ENCODE measurements around the gene RASGRF1. TPM values are rescaled to one million over a fixed set of nuclear protein-coding genes. Genes with fewer than 3 reads are reported as not detected.

RASGRF1 gene
- total and polyA plus RNA-seq, 9 of the 15 experiments (the other 6 are each of a cell fraction or from before 2014, with no cell fraction given) = 0.03 to 0.58 (median 0.06) TPM; not detected in 1

- TF ChIP-seq, protein P1, sequence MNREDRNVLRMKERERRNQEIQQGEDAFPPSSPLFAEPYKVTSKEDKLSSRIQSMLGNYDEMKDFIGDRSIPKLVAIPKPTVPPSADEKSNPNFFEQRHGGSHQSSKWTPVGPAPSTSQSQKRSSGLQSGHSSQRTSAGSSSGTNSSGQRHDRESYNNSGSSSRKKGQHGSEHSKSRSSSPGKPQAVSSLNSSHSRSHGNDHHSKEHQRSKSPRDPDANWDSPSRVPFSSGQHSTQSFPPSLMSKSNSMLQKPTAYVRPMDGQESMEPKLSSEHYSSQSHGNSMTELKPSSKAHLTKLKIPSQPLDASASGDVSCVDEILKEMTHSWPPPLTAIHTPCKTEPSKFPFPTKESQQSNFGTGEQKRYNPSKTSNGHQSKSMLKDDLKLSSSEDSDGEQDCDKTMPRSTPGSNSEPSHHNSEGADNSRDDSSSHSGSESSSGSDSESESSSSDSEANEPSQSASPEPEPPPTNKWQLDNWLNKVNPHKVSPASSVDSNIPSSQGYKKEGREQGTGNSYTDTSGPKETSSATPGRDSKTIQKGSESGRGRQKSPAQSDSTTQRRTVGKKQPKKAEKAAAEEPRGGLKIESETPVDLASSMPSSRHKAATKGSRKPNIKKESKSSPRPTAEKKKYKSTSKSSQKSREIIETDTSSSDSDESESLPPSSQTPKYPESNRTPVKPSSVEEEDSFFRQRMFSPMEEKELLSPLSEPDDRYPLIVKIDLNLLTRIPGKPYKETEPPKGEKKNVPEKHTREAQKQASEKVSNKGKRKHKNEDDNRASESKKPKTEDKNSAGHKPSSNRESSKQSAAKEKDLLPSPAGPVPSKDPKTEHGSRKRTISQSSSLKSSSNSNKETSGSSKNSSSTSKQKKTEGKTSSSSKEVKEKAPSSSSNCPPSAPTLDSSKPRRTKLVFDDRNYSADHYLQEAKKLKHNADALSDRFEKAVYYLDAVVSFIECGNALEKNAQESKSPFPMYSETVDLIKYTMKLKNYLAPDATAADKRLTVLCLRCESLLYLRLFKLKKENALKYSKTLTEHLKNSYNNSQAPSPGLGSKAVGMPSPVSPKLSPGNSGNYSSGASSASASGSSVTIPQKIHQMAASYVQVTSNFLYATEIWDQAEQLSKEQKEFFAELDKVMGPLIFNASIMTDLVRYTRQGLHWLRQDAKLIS (CRISPR knock-in tag; IDR thresholded peaks at IDR 0.05) = no peak
- TF ChIP-seq CTBP1 (IDR thresholded peaks at IDR 0.05; ENCODE audit: borderline replicate concordance) (peak; percentile 89), HMGXB4 (CRISPR knock-in tag; IDR thresholded peaks at IDR 0.05) (no peak), ZC3H11A (IDR thresholded peaks at IDR 0.05; ENCODE audit: low read depth, low read length) (no peak), DEAF1 (CRISPR knock-in tag; IDR thresholded peaks at IDR 0.05) (peak; percentile 41; the same call in 1 of the 2 replicates), ARID3A (IDR thresholded peaks at IDR 0.05; ENCODE audit: borderline replicate concordance, low read depth, low read length) (no peak), SP2 (IDR thresholded peaks at IDR 0.05; ENCODE audit: extremely low read depth, low read depth, low read length, poor library complexity, severe bottlenecking) (no peak), ZNF253 (CRISPR knock-in tag; conservative IDR thresholded peaks at IDR 0.05) (no peak), ETV6 (IDR thresholded peaks at IDR 0.05; ENCODE audit: borderline replicate concordance in 1 of 2, low read depth in 2 of 2, low read length in 1 of 2) (no peak), ETV6 (CRISPR knock-in tag; IDR thresholded peaks at IDR 0.05; ENCODE audit: borderline replicate concordance) (no peak), PCBP2 (IDR thresholded peaks at IDR 0.05; ENCODE audit: low read depth, low read length, poor library complexity, severe bottlenecking) (no peak), ZNF232 (CRISPR knock-in tag; IDR thresholded peaks at IDR 0.05) (no peak), NFRKB (IDR thresholded peaks at IDR 0.05; ENCODE audit: low read depth) (no peak), EWSR1 (IDR thresholded peaks at IDR 0.05; ENCODE audit: borderline replicate concordance, low read depth, partially characterized antibody) (no peak), ZNF699 (CRISPR knock-in tag; IDR thresholded peaks at IDR 0.05; ENCODE audit: insufficient replicate concordance) (no peak)
- TF ChIP-seq, protein P2, sequence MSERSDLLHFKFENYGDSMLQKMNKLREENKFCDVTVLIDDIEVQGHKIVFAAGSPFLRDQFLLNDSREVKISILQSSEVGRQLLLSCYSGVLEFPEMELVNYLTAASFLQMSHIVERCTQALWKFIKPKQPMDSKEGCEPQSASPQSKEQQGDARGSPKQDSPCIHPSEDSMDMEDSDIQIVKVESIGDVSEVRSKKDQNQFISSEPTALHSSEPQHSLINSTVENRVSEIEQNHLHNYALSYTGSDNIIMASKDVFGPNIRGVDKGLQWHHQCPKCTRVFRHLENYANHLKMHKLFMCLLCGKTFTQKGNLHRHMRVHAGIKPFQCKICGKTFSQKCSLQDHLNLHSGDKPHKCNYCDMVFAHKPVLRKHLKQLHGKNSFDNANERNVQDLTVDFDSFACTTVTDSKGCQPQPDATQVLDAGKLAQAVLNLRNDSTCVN (CRISPR knock-in tag; IDR thresholded peaks at IDR 0.05) = no peak
These were observed 110.9 kb downstream of the RASGRF1 start (continued) for GRCh38 chr15:78979456-78980320.
